Colonic mucosa (tissue), 4 donors: ENCODE measurements around the gene IPO5. TPM values are rescaled to one million over a fixed set of nuclear protein-coding genes. Genes with fewer than 3 reads are reported as not detected.
"Not testable (repeated sequence)": the region's sequence is repeated elsewhere in the genome, so short reads cannot be mapped to it uniquely, and the experiment has no call there.

Experiments used
- DNase-seq: peaks from one replicate; pipeline ENCODE4 v3.0.0-alpha.2; 2020
- H3K27ac ChIP-seq: fragments of 200-600 bp; one replicate; pipeline ENCODE4 v1.8.0; 2021
- H3K27me3 ChIP-seq: fragments of 200-600 bp; one replicate; pipeline ENCODE4 v1.8.0; 2021
- H3K36me3 ChIP-seq: fragments of 200-600 bp; one replicate; pipeline ENCODE4 v1.8.0; 2021
- H3K4me1 ChIP-seq: fragments of 200-600 bp; one replicate; pipeline ENCODE4 v1.8.0; 2021; ENCODE audit warnings: mild to moderate bottlenecking
- H3K4me3 ChIP-seq: fragments of 200-600 bp; one replicate; pipeline ENCODE4 v1.8.0; 2021
- H3K9ac ChIP-seq, 2 donors: one replicate each; pipeline ENCODE4 v1.7.0; 2013; ENCODE audit warnings: control low read depth in 2 of 2, low read depth in 2 of 2, low read length in 2 of 2
- H3K9me3 ChIP-seq: fragments of 200-600 bp; one replicate; pipeline ENCODE4 v1.8.0; 2021
- CTCF ChIP-seq: fragments of 200-600 bp; IDR thresholded peaks from one replicate; pipeline ENCODE4 v1.8.0; 2022; ENCODE audit warnings: antibody characterized with exemption, mild to moderate bottlenecking
- intact Hi-C: fragments of 100-400 bp; cut with DNase I; formaldehyde crosslinking; loops from one replicate; pipeline ENCODE4 v1.14.1; 2022
- total RNA-seq, 2 donors: library from RNA; stranded (reverse); fragmentation: NEBNext Ultra II Directional in 1 of 2; extraction: Animal tissue kit (Norgen Biotek cat#: 25700) in 1 of 2; gene quantifications; one replicate each; pipeline ENCODE4 v1.2.1, GENCODE V29; 2021
- donor health status: healthy.
- donor health status: DM: no; HTN: no; CAD: no.
- donor health status: DM: no; HTN: no; CAD: no.

The IPO5 gene
- total RNA-seq, 2 donors from 2014 or later = 67.5 to 95.4 TPM

GRCh38 chr13:98025480-98026025, 72.1 kb downstream of the IPO5 start:
- TF ChIP-seq CTCF = no peak
- intact Hi-C loops = no loop called here
- Histone ChIP-seq H3K27me3 (no peaks in the 10 kb centered on the region), H3K4me1 (no peaks in the 10 kb centered on the region), H3K9ac (no peak overlapping the region), H3K4me3 (no peak overlapping the region), H3K27ac (no peak overlapping the region), H3K36me3 (no peaks in the 10 kb centered on the region), H3K9me3 (no peaks in the 10 kb centered on the region)
- DNase-seq = no peak

GRCh38 chr13:98026457-98026857, 73.0 kb downstream of the IPO5 start:
- Histone ChIP-seq H3K27me3 (no peaks in the 10 kb centered on the region), H3K9ac (no peak overlapping the region), H3K27ac (no peak overlapping the region), H3K9me3 (no peaks in the 10 kb centered on the region), H3K4me3 (no peak overlapping the region), H3K4me1 (no peaks in the 10 kb centered on the region), H3K36me3 (no peaks in the 10 kb centered on the region)
- DNase-seq = no peak
- intact Hi-C loops = no loop called here
- TF ChIP-seq CTCF = no peak

GRCh38 chr13:98032168-98032567, 78.7 kb downstream of the IPO5 start:
- Histone ChIP-seq H3K27ac (no peak overlapping the region), H3K9me3 (no peaks in the 10 kb centered on the region), H3K36me3 (no peaks in the 10 kb centered on the region), H3K4me1 (no peaks in the 10 kb centered on the region), H3K9ac (no peak overlapping the region), H3K27me3 (no peaks in the 10 kb centered on the region), H3K4me3 (no peak overlapping the region)
- TF ChIP-seq CTCF = no peak
- no peak for DNase-seq
- intact Hi-C loops = loop anchor here (10.0 kb wide), 2 partner anchors 93 to 393 kb away; no protein-coding TSS in a partner anchor

GRCh38 chr13:98033277-98034247, 80.1 kb downstream of the IPO5 start:
- Histone ChIP-seq H3K4me3 (no peak overlapping the region), H3K27ac (no peak overlapping the region), H3K9ac (no peak overlapping the region), H3K9me3 (no peaks in the 10 kb centered on the region), H3K27me3 (no peaks in the 10 kb centered on the region), H3K36me3 (no peaks in the 10 kb centered on the region), H3K4me1 (no peaks in the 10 kb centered on the region)
- intact Hi-C loops = loop anchor here (10.0 kb wide), 2 partner anchors 91 to 391 kb away; no protein-coding TSS in a partner anchor
- no peak for TF ChIP-seq CTCF
- DNase-seq = no peak

GRCh38 chr13:98035373-98035772, 81.9 kb downstream of the IPO5 start:
- intact Hi-C loops = loop anchor here (10.0 kb wide), 2 partner anchors 89 to 389 kb away; no protein-coding TSS in a partner anchor
- Histone ChIP-seq H3K4me3 (no peak overlapping the region), H3K27me3 (no peaks in the 10 kb centered on the region), H3K36me3 (no peaks in the 10 kb centered on the region), H3K4me1 (no peaks in the 10 kb centered on the region), H3K9me3 (no peaks in the 10 kb centered on the region), H3K27ac (no peak overlapping the region), H3K9ac (no peak overlapping the region)
- DNase-seq = no peak
- no peak for TF ChIP-seq CTCF

- H3K4me3 ChIP-seq, H3K9me3 ChIP-seq, H3K36me3 ChIP-seq, DNase-seq, H3K4me1 ChIP-seq, H3K27me3 ChIP-seq, H3K27ac ChIP-seq, H3K9ac ChIP-seq: not testable (repeated sequence)
- intact Hi-C loops = loop anchor here (10.0 kb wide), 2 partner anchors 88 to 388 kb away; no protein-coding TSS in a partner anchor
These were observed 83.3 kb downstream of the IPO5 start for GRCh38 chr13:98036564-98037302.
